Activated T-cell treated with anti-CD3 and anti-CD28 coated beads, Interleukin-2, amount 50 U/mL, for 24 hours (primary cell): ENCODE data around the gene ADGRB2.

ENCODE experiments used
- DNase-seq: peaks from one replicate; pipeline ENCODE4 v3.0.0-alpha.2; 2020
- H3K27ac Mint-ChIP-seq: 2 replicates; pipeline ENCODE4 v1.8.0; 2020; ENCODE audit warnings: mild to moderate bottlenecking, mixed read lengths
- H3K27me3 Mint-ChIP-seq: 2 replicates; pipeline ENCODE4 v1.8.0; 2020; ENCODE audit warnings: mixed read lengths
- H3K36me3 Mint-ChIP-seq: 2 replicates; pipeline ENCODE4 v1.8.0; 2020; ENCODE audit warnings: low read depth, mixed read lengths
- H3K4me1 Mint-ChIP-seq: 2 replicates; pipeline ENCODE4 v1.8.0; 2020; ENCODE audit warnings: low read depth, mixed read lengths
- H3K4me3 Mint-ChIP-seq: 2 replicates; pipeline ENCODE4 v1.8.0; 2020; ENCODE audit warnings: mild to moderate bottlenecking, moderate library complexity, mixed read lengths
- H3K9me3 Mint-ChIP-seq: 2 replicates; pipeline ENCODE4 v1.8.0; 2020; ENCODE audit warnings: mixed read lengths

ADGRB2 gene

DNA sequence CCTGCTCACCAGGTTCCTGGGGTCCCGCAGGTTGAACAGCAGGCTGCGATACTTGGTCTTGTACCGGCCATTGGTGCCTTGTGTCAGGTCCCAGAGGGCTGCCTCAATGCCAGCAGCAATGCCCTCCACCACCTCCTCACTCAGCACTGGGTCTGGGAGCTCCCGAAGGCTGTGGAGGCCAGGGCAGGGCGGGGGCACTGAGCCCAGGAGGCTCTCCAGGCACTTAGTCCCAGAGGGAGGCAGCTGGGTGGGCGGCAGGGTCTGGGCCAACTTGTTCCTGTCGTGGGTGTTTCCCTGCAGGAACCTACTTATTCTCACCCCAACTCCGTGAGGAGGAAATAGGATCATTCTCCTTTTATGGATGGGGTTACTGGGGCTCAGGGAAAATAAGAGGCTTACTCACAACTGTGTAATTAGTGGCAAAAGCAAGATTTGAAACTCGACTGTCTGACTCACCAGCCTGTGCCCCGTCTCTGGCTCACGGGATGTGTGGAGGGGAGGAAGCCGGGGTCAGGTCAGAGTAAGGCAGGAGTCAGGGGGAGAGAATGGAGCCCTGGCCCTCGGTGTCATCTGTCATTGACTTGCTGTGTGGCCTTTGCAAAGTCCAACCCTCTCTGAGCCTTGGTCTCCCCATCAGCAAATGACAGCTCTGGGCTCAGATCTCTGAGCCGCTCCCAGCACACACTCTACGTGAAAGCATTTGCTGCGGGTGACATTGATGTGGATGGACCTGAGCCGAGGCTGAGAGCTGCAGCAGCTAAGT is 34.5 kb upstream of the ADGRB2 start:
- Mint-ChIP-seq H3K4me1 (peaks cover 16% of the 10 kb centered on the region), H3K9me3 (no peaks in the 10 kb centered on the region), H3K27ac (peak overlapping the region; percentile 40), H3K27me3 (no peaks in the 10 kb centered on the region), H3K36me3 (no peaks in the 10 kb centered on the region), H3K4me3 (no peak overlapping the region)
- DNase-seq: peak; percentile 37

DNA sequence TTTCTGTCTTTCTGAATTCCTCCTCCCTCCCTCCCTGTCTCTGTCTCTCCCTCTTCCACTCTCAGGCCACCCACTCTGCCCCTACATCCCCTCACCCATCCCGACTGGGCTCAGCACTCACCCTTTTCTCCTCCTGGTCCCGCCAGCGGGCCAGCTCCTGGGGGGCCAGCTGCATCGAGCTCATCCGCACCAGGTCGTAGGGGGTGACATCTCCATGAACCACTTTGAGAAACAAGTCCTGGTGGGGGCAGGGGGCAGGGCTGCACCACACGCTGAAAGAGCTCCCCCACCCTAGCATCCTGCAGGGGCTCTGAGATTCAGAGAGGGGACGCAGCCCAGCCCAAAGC is 33.9 kb upstream of the ADGRB2 start:
- H3K27ac Mint-ChIP-seq: no peak overlapping the region
- H3K4me1 Mint-ChIP-seq: peaks cover 16% of the 10 kb centered on the region
- H3K27me3 Mint-ChIP-seq: no peaks in the 10 kb centered on the region
- H3K9me3 Mint-ChIP-seq: no peaks in the 10 kb centered on the region
- no peak for DNase-seq
- no peak overlapping the region for H3K4me3 Mint-ChIP-seq
- no peaks in the 10 kb centered on the region for H3K36me3 Mint-ChIP-seq

DNA sequence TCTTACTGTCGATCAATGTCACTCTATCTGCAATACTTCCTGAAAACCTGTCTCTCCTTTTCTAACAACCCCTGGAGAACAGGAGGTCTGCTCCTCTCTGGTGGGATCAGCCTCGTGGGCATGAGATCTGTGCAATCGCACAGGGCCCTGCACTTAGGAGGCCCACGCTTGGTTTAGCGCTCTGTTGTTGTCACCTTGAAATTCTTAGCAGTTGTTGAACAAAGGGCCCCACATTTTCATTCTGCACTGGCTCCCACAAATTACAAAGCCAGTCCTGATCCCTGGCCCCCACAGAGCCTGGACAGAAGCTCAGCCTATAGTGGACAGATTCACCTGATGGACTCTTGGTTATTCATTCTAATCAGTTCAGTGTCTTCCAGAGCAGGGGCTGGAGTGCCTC is 33.1 kb upstream of the ADGRB2 start:
- no peaks in the 10 kb centered on the region for H3K9me3 Mint-ChIP-seq
- H3K27me3 Mint-ChIP-seq: no peaks in the 10 kb centered on the region
- DNase-seq: peak; percentile 20
- no peaks in the 10 kb centered on the region for H3K36me3 Mint-ChIP-seq
- H3K4me3 Mint-ChIP-seq: no peak overlapping the region
- H3K27ac Mint-ChIP-seq: no peak overlapping the region
- H3K4me1 Mint-ChIP-seq: peaks cover 9% of the 10 kb centered on the region

DNA sequence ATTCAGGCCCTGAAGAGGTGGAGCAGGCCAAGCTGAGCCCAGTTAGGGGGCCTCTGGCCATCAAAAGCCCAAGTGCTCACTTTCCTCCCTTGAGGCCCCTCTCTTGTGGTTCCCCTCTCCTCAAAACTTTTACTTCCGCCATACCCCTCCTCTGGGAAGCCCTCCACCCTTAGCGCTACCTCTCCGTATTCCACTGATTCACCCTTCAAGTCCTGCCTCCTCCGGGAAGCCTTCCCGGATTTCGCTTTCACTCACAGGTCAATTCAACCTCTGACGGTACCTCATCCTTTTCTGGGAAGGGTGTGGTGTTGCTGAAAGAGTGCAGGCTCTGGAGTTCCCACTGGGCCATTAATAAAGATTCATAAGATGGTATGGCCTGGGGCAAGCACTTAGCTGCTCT is 32.6 kb upstream of the ADGRB2 start:
- DNase-seq: peak; percentile 8
- Mint-ChIP-seq H3K27ac (no peak overlapping the region), H3K4me3 (no peak overlapping the region), H3K27me3 (no peaks in the 10 kb centered on the region), H3K9me3 (no peaks in the 10 kb centered on the region), H3K4me1 (peaks cover 9% of the 10 kb centered on the region), H3K36me3 (no peaks in the 10 kb centered on the region)

DNA sequence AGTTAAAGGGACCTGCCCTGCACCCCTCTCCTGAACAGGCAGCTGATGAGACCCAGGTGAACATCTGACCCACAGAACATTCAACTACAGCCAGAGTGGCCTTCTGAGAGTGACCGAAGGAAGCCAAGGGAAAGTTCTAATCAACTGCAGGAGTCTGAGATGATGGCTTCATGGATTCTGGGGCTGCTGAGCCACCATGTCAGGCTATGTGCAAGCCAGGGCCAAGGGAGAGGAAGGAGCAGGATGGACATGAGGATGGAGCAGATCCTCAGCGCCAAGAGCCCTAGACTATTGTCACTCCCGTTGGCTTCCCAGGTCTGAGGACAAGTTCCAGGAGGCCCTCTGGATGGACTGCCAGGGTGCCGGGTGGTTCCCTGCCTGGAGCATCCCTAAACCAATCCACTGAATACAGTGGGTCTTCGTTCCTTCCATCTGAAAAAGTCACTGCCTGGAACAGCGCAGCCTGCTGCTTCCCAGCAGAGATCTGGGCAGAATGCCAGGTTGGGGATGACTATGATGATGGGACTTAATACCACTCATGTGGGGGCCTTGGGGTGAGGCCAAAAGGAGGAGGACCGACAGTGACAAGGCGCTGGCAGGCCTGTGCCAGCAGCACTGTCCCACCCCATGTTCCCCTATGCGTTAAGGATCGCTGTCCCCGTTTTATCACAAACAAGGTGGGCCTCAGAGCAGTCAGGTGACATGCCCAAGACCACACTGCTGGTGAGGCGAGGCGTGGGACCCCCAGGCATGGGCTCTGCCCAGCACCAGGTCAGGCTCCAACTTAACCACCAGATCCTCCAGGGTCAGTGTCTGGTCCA is 31.9 kb upstream of the ADGRB2 start:
- Mint-ChIP-seq H3K4me3 (no peak overlapping the region), H3K27ac (no peak overlapping the region), H3K4me1 (peaks cover 9% of the 10 kb centered on the region), H3K9me3 (no peaks in the 10 kb centered on the region), H3K27me3 (no peaks in the 10 kb centered on the region), H3K36me3 (no peaks in the 10 kb centered on the region)
- peak; percentile 14 for DNase-seq

DNA sequence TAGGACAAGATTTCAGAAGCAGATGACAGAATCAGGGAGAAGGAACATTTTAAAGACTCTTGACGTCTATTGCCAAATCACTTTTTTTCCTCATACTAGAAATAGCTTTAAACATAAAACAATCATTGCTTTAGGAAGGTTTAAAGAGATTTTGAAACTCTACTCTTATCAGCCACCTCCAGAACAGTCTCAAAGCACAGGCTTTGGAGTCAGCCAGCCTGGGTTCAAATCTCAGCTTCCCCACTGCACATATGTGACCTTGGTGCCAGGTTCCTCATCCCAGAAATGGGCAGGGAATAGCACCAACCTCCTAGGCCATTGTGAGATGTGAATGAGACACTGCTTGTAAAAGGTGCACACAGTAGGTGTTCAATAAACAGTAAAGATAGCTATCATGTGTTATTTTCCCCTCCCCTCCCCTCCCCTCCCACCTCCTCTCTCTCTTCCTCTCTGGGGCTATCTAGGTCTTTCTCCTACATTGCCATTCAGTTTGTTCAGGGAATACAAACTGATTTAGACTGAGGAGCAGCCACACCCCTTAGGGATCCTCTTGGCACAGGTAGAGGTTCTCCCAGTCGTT is 31.0 kb upstream of the ADGRB2 start:
- peak; percentile 6 for DNase-seq

DNA sequence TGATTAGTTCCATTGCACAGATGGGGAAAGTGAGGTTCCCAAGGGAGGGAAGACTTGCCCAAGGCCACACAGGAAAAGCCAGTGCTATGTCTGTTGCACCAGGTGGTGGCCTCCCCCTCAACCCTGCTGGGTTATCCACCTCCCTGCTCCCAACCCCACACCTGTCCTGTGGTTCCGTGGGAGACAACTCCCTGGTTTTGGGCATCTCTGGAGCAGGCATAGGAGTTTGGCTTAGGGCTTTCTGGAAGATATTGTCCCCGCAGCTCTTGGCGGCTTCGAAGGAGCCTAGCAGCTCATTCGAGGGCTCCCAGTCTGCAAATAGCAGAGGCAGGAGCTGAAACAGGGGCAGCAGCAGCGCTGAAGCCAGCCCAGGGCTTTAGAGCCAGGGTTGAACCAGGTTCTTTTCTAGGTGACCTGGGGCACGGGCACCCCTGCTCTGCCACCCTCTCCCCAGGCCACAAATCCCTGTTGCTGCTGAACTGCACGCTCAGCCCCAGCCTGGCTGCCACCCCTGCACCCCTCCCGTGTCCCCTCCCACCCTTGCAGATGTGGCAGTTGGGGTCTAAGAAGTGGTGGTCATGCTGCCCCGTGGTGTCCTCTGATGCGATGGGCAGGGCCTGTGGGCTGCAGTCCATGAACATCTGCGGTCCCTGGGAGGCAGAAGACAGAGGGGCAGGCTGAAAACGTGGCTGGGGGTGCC is 29.6 kb upstream of the ADGRB2 start:
- peak; percentile 12 for DNase-seq
- Mint-ChIP-seq H3K27ac (no peak overlapping the region), H3K9me3 (no peaks in the 10 kb centered on the region), H3K27me3 (no peaks in the 10 kb centered on the region), H3K4me1 (peaks cover 11% of the 10 kb centered on the region), H3K36me3 (no peaks in the 10 kb centered on the region), H3K4me3 (no peak overlapping the region)

More for the DNA sequence above, 31.0 kb upstream of the ADGRB2 start:
- Mint-ChIP-seq H3K27ac (no peak overlapping the region), H3K4me1 (peaks cover 9% of the 10 kb centered on the region), H3K27me3 (no peaks in the 10 kb centered on the region), H3K9me3 (no peaks in the 10 kb centered on the region), H3K36me3 (no peaks in the 10 kb centered on the region), H3K4me3 (no peak overlapping the region)

DNA sequence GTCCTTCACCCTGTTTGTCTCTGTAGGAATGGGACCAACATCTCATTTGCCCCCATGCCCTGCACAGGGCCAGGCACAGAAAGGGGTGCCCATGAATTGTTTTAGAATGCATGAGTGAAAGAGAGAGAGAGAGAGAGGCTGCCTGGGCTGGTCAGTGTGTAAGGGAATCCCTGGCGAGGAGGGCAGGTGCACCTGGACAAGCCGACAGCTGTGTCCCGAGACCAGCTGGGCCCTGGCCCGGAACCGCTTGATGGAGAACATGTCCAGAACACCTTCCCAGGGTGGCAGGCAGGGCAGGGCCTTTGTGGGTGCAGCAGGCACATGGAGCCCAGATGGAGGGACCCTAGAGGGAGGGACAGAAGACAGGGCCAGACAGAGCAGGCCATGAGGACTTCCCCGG is 28.9 kb upstream of the ADGRB2 start:
- peaks cover 6% of the 10 kb centered on the region for H3K4me1 Mint-ChIP-seq
- H3K27me3 Mint-ChIP-seq: no peaks in the 10 kb centered on the region
- H3K36me3 Mint-ChIP-seq: no peaks in the 10 kb centered on the region
- DNase-seq: peak; percentile 20
- no peak overlapping the region for H3K4me3 Mint-ChIP-seq
- H3K9me3 Mint-ChIP-seq: no peaks in the 10 kb centered on the region
- no peak overlapping the region for H3K27ac Mint-ChIP-seq

DNA sequence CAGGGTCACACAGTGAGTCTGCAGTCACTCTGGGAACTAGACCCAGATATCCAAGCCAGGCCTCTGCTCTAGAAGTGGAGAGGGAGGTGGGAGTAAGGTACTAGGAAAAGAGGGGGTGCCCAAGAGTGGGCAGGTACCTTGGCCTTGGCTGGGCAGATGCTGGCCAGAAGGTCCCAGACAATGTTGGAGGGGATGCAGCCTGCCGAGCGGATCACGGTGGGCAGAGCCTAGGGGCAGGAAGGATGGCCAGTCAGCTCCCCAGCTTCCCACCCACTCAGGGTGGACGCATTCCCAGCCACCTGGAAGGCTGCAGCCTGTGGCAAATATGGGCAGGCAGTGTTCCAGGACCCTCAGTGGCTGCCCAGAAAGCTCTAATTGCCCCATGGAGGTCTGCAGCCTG is 28.4 kb upstream of the ADGRB2 start:
- no peak overlapping the region for H3K4me3 Mint-ChIP-seq

DNA sequence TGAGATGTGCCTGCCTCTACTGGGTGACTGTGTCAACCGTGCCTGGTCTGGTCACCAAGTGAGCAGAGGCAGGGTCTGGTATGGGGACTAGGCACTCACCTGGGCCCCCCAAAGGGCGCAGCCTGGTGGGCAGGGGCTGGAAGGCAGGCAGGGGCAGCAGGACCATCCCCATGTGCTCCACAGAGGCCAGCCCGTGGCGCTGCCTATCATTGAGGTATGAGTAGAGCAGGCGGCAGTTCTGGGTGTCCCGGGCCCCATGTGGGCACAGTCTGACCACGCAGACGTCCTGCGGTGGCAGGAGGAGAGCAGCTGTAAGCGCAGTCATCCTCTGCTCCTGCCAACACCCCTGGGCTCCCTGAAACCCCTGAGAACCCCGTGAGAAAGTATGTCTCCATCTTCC is 28.0 kb upstream of the ADGRB2 start:
- H3K4me3 Mint-ChIP-seq: no peak overlapping the region
- H3K4me1 Mint-ChIP-seq: peaks cover 12% of the 10 kb centered on the region
- DNase-seq: no peak
- H3K27ac Mint-ChIP-seq: no peak overlapping the region
- H3K9me3 Mint-ChIP-seq: no peaks in the 10 kb centered on the region
- no peaks in the 10 kb centered on the region for H3K27me3 Mint-ChIP-seq
- H3K36me3 Mint-ChIP-seq: no peaks in the 10 kb centered on the region

More for the DNA sequence above, 28.4 kb upstream of the ADGRB2 start:
- Mint-ChIP-seq H3K27me3 (no peaks in the 10 kb centered on the region), H3K9me3 (no peaks in the 10 kb centered on the region), H3K27ac (no peak overlapping the region), H3K4me1 (peaks cover 12% of the 10 kb centered on the region), H3K36me3 (no peaks in the 10 kb centered on the region)
- no peak for DNase-seq

DNA sequence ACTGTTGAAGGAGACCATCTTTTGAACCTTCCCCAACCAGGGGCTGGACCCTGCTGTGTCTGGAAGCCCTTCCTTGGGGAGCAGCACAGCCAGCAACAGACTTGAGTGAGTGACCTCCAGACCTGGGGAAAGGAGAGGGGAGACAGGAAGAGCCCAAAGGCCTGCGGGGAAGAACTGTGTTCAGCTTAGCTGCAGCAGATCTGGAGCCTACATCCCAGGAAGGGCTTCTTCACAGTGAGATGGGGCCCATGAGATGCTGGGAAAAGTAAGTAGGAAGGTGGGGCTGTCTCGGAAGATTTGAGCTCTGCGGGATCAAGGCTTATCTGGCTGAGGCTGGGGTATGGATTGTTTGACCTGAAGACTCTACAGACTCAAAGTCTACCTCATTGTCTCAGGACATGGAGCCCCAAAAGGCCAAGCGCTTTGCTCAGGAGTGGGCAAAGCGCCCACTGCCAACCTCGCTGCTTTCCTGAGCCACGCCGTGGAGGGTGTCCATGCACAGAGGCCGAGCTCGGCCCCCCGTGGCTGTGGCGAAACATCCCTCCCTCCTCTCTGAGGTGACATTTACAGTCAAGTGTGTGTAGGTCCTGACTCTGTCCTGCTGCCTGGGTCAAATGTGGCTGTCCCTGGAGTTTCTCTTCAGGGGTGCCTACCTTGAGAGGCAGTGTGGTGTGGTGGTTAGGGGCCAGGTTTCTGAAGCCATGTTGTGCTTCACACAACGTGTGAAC is 27.2 kb upstream of the ADGRB2 start:
- Mint-ChIP-seq H3K27me3 (no peaks in the 10 kb centered on the region), H3K4me3 (no peak overlapping the region), H3K4me1 (peaks cover 12% of the 10 kb centered on the region), H3K36me3 (no peaks in the 10 kb centered on the region), H3K9me3 (no peaks in the 10 kb centered on the region), H3K27ac (no peak overlapping the region)
- no peak for DNase-seq

DNA sequence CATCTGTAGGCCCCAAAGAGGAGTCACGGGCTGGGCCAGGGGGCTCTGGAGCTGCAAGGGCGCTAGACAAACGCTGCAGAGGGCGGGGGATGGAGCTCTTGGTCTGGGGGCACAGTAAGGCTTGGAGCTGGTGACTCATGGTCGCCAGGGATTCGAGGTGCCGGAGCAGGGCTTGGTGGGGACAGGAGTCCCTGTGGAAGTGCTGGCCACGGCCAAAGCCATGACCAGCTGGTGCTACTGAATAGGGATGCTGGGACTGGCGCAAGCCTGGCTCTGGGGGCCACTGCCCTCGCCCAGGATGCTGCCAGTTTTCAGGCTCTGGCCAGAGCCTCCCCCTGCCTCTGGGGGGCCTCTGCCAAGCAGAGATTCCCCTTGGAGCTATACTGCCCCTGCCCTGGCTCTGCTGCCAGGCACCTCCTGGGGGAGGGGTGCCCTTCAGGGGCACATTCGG is 26.5 kb upstream of the ADGRB2 start:
- Mint-ChIP-seq H3K9me3 (no peaks in the 10 kb centered on the region), H3K36me3 (no peaks in the 10 kb centered on the region), H3K4me1 (peaks cover 12% of the 10 kb centered on the region), H3K27me3 (no peaks in the 10 kb centered on the region), H3K27ac (no peak overlapping the region), H3K4me3 (no peak overlapping the region)
- DNase-seq: no peak

DNA sequence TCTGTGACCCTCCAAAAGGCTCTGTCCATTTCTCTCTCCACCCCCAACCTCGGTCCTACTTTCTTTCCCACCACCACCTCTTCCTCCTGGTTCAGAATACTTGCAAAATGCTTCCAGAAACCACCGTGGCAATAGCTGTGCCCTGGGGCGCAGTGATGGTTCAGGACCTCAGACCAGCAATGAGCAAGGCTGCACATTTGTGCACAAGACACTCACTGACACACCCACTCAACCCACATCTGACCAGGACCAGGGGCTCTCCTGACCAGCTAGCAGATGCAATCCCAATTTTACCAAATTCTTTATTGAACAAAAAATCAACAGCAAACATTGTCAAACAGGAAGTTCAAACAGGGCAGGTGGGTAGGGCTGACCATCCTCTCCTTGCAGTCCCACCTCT is 26.0 kb upstream of the ADGRB2 start:
- Mint-ChIP-seq H3K27ac (no peak overlapping the region), H3K4me3 (no peak overlapping the region), H3K4me1 (peaks cover 12% of the 10 kb centered on the region)

More for the DNA sequence above, 26.0 kb upstream of the ADGRB2 start:
- no peak for DNase-seq
- Mint-ChIP-seq H3K27me3 (no peaks in the 10 kb centered on the region), H3K9me3 (no peaks in the 10 kb centered on the region), H3K36me3 (no peaks in the 10 kb centered on the region)
